ENCODE results near the gene TMEM131L.
"Not testable (repeated sequence)": the region's sequence is repeated elsewhere in the genome, so short reads cannot be mapped to it uniquely, and the experiment has no call there.

TMEM131L gene, protein sequence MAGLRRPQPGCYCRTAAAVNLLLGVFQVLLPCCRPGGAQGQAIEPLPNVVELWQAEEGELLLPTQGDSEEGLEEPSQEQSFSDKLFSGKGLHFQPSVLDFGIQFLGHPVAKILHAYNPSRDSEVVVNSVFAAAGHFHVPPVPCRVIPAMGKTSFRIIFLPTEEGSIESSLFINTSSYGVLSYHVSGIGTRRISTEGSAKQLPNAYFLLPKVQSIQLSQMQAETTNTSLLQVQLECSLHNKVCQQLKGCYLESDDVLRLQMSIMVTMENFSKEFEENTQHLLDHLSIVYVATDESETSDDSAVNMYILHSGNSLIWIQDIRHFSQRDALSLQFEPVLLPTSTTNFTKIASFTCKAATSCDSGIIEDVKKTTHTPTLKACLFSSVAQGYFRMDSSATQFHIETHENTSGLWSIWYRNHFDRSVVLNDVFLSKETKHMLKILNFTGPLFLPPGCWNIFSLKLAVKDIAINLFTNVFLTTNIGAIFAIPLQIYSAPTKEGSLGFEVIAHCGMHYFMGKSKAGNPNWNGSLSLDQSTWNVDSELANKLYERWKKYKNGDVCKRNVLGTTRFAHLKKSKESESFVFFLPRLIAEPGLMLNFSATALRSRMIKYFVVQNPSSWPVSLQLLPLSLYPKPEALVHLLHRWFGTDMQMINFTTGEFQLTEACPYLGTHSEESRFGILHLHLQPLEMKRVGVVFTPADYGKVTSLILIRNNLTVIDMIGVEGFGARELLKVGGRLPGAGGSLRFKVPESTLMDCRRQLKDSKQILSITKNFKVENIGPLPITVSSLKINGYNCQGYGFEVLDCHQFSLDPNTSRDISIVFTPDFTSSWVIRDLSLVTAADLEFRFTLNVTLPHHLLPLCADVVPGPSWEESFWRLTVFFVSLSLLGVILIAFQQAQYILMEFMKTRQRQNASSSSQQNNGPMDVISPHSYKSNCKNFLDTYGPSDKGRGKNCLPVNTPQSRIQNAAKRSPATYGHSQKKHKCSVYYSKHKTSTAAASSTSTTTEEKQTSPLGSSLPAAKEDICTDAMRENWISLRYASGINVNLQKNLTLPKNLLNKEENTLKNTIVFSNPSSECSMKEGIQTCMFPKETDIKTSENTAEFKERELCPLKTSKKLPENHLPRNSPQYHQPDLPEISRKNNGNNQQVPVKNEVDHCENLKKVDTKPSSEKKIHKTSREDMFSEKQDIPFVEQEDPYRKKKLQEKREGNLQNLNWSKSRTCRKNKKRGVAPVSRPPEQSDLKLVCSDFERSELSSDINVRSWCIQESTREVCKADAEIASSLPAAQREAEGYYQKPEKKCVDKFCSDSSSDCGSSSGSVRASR (N-terminal part only)

DNA sequence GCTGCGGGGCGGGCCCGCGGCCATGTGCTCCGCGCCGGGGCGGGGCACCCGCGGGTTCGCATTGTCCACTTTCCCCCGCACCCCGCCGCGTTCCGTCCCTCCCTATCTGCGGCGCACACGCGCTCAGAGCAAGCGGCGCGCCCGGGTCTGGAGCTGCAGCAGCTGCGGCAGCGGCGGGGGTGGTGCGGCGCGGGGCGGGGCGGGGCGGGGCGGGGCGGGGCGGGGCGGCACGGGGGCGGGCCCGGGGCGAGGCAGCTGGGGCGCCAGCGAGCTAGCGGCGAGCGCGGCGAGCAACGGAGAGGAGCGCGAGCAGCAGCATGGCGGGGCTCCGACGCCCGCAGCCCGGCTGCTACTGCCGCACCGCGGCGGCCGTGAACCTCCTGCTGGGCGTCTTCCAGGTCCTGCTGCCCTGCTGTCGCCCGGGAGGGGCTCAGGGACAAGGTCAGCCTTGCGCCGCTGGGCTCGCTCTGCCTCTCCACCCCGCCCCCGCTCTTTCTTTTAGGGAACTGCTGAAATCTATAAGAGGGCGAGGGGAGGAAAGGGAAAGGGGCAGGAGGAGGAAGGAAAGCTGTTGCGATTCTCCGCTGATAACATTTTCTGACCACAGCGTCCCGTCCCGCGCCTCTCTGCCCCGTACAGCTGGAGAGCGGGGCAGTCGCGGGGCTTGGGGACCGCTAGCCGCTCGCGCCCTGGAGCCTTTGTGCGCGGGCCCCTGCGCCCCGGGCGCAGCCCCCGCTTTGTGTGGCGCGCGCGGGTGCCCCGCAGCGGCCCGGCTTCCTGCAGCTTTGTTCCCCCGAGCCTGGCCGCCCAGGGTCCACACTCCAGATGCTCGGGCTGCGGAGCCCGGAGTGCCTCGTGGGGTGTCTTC is at the start of gene TMEM131L:
TMEM131L (plus strand) TSS at position 280 of the 868 bp plus-strand sequence; CDS start at position 318, 38 bp downstream.
- peak; percentile 80 to 81 for DNase-seq

DNA sequence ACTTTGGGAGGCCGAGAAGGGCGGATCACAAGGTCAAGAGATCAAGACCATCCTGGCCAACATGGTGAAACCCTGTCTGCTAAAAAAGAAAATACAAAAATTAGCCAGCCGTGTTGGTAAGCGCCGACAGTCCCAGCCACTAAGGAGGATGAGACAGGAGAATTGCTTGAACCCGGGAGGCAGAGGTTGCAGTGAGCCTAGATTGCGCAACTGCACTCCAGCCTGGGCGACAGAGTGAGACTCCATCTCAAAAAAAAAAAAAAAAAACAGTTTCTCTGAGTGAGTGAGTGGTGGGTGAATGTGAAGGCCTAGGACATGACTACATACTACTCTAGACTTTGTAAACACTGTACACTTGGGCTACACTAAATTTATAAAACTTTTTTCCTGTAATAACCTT is 49.7 kb upstream of the TMEM131L start:
- DNase-seq = not testable (repeated sequence)

DNA sequence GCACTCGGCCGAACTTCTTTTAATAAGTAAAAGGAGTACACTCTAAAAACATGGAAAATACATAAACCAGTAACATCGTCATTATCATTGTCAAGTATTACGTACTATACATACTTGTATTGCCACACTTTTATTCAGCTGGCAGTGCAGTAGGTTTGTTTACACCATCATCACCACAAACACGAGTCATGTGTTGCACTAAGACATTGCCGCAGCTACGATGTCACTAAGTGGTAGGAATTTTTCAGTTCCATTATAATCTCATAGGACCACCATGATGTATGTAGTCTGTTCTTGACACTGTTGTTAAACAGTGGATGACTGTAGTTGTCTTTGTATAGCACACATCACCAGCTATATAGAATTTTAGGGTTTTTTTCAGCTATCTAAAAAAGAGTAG is 48.0 kb upstream of the TMEM131L start:
- no peak for DNase-seq

DNA sequence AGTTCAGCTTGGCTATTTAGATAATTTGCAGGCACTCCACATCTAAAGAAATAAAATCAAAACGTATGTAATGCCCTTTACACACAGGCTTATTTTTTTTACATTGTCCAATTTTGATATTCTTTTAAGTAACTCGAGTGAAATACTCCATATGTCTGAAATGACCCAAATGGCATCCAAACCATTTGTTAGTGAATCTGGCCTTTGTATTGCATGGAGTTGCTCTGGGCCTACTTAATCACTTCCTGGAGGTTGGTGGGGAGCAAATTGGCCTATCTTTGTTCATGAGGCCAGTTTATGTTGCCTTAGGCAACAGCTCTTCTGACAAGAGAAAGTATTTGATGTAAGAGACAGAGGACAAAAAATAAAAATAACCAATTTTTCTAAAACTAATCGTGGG is 47.6 kb upstream of the TMEM131L start:
- no peak for DNase-seq

DNA sequence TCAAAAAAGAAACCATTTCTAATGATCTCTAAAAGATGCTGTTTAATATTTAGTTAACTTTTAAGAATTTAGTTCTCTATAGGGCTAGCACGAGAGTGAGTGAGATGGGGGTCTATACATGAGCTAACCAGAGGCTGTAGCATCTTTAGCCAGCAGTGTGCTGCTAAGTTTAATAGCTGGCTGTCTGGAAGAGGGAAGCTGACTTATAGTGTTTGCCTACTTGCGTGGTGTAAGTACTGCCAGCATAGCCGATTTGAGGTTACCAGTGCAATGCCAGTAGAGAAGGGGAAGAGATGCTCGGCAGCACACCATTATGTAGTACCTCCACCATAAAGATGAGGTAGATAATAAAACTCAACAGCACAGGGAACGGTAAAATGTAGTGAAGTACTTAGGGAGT is 47.1 kb upstream of the TMEM131L start:
- no peak for DNase-seq

DNA sequence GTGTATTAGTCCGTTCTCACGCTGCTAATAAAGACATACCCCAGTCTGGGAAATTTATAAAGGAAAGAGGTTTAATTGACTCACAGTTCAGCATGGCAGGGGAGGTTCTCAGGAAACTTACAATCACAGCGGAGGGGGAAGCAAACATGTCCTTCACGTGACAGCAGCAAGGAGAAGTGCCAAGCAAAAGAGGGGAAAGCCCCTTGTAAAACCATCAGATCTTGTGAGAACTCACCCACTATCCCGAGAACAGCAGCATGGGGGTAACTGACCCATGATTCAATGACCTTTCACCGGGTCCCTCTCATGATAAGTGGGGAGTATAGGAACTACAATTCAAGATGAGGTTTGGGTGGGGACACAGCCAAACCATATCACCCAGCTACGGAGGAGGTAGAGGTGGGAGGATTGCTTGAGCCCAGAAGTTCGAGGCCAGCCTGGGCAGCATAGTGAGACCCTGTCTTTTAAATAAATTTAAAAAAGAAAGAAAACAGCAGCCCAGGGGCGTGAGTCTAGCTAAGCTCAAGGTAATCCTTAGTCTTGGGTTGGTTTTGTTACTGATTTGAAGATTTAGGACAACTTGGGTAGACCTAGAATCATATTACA is 46.4 kb upstream of the TMEM131L start:
- no peak for DNase-seq

DNA sequence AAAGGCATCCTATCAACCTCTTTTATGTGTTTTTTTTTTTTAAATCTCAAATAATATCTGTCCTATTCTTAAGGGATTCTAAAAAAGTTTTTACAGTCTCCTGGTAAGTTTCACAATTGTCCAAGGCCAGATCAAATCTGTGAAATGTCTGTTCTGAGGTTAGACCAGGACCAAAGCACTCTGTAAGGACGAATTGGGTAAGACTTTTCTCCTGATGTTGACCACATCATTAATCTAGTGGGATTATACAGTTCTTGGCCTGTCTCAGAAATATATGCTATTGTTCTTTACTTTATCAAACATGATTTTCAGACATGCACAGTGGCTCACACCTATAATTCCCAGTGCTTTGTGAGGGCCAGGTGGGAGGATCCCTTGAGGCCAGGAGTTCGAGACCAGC is 45.8 kb upstream of the TMEM131L start:
- DNase-seq = no peak

DNA sequence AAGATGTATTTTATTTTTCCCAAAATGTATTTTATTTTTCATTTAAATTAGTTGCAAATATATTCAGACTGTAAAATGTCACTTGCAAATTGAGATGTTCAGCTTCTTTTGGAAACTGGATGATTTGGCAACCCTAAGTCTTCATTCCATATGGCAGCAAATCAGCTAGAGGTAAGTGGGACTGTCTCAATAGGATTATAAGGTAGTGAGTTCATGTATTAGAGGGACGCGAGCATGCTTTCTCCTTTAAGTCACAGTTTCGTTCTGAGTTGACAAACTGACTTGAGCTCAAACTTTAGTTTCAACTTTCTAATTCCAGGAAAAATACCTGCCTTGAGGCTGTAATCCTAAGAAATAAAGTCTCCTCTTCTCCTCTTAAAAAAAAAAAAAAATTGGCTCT is 44.2 kb upstream of the TMEM131L start:
- DNase-seq = no peak

DNA sequence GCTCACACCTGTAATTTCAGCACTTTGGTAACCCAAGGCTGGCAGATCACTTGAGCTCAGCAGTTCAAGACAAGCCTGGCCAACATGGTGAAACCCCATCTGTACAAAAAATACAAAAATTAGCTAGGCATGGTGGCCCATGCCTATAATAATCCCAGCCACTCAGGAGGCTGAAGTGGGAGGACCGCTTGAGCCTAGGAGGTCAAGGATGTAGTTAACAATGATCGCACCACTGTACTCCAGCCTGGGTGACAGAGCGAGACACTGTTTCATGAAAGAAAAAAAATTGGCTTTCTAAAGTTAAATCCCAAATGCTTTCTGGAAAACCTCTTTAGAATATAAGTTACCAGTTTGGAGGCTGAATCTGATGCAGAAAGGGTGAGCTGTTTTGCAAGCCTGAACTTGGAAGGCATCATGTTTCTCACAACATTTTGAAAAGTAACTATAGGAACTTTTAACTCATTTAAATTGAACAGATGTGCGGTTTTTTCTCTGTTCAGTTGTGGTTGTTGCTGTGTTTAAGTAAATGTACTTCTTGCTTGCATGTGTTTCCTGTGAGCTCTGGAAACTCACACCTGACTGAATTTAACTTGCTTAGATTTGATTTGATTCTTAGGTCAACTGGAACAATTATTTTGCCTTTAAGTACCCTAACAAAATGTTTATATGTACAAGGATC is 39.8 kb upstream of the TMEM131L start:
- DNase-seq = no peak

DNA sequence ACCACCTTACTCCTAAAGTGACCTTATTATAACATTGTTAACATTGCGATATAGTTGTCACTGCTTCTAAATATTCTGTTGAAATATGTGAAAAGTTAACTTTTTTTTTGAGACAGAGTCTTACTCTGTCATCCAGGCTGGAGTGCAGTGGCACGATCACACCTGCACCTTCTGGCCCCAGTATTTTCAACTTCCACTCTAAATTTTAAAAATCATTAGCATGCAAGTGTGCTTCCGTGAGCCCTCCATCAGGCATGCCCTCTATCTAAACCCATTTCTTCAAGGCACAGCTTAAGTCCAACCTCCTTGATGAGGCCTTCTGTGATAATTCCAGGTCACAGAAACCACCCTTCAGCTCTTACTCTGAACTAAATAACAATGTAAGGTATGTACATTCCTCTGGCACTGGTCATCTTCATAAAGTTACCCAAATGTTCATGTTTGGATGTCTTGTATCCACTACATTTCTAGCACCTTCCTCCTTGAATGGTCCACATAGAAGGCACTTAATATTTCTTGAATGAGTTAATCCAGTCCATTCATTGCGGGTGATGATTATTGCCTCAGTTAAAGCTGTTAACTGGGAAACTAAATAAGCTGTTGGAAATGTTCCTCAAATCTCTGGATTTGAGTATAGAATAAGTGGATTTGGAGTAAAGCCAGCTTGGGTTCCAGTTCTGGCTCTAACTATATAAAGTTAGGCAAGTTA is 38.6 kb upstream of the TMEM131L start:
- DNase-seq = no peak

DNA sequence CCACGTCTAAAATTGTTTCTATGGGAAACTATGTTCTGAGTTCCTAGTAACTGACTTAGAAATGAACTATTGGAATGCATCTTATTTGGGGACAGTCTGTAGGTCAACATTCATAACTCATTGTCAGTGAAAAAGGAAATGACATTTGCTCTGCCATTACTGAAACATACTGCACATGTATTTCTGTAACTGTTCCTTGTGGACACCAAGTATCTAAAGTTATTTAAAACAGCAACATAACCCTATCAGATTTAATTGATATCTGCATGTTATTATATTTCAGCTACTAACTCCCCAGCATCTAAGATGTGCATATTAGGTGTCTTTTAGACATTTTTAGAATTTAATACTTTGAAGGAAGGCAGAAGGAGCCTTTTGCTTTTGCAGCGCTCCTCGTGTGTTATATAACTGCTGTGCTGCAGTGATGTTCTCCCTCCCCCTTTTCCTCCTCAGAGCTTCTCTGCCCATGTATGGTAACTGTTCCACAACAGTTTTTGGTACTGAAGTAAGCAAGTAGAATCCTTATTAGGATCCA is 37.2 kb upstream of the TMEM131L start:
- no peak for DNase-seq

DNA sequence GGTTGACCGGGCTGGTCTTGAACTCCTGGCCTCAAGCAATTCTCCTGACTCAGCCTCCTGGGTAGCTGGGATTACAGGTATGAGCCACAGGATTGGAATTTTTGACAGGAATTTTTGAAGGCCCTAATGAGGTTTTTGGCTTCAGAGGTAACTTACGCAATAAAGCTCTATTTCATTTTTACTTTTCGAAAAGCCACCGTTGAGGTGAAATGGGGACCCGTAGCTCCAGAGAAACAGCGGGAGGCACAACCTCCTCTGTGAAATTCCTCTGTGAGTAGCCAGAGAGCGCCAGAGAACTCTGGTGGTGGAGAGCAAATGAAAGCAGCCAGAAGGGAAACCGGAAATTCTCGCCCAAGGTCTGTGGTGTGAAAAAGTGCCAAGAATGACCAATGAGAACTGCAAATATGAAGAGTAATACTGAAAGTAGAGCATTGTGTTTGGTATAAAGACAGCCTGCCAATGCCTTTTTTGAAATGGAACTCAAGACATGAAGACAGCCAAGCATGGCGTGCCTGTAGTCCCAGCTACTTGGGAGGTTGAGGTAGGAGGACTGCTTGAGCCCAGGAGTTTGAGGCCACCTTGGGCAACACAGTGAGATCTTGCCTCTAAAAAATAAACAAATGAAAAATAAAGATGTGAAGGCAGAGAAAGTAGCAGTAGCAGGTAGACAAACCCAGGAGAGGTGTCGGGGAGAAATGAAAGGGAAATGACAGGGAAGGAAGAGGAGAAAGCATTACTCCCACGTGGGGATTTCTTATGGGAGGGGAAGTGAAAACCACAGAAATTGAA is 33.0 kb upstream of the TMEM131L start:
- DNase-seq = peak; percentile 86 to 89

DNA sequence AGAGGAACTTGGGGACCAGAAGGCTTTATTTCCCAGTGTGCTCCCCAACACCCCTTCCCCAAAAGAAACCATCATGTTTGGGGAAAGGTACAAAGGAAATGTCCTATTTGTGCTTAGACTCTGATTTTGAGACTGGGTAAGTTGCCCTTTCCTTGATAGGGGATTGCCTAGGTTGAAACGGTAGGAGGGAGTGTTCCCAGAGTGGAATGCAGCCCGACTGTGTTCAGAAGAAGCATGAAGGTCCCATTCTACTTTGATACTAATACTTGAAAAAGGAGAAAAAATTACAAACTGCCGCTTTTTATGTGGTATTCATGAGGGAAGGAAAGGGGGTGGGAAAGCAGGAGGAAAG is 32.4 kb upstream of the TMEM131L start:
- DNase-seq = no peak

DNA sequence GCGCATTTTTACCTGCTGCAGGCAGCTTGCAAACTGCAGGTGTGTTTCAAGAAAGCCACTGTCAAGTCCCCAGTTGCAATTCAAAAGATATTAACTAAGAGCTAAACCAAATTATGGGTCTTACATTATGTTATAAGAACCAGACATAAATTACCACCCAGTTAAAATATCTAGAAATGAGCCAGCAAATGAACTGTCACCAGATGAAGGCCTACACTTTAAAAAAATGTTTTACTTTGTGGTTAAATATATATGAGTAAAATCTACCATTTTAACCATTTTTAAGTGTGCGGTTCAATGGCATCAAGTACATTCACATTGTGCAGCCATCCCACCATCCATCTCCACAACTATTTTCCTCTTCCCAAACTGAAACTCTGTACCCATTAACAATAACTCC is 32.0 kb upstream of the TMEM131L start:
- DNase-seq = no peak

DNA sequence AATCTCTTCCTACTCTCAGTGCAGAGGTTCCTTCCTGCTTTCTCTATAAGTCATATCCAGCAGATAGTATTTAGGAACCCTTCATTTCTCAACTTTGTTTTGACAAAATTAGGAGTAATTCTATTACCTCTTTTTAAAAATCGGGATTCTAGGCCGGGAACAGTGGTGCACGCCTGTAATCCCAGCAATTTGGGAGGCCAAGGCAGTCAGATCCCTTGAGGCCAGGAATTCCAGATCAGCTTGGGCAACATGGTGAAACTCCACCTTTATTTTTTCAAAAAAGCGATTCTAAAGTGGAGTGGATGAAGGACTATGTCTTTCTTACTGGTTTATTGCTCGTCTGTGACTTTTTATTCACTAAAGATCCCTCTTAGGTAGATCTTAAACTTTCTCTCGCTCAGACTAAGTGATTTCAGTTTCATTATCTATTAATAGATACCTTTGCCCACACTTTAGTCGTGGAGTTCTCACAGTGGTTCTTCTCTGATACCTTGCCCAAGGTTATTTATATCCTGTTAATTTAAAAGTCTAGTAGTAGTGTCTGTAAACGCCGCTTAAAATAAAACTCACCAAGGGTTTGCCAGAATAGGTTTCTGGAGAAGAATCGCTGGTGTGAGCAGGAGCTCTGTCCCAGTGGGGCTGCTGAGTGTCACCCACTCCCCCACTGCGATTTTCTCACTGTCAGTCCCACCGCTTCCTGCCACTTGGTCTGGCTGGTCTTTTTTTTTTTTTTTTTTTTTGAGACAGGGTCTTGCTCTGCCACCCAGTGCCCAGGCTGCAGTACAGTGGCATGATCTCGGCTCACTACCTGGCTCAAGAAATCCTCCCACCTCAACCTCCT is 27.0 kb upstream of the TMEM131L start:
- peak in 1 of 2 experiments; percentile 12 for DNase-seq

DNA sequence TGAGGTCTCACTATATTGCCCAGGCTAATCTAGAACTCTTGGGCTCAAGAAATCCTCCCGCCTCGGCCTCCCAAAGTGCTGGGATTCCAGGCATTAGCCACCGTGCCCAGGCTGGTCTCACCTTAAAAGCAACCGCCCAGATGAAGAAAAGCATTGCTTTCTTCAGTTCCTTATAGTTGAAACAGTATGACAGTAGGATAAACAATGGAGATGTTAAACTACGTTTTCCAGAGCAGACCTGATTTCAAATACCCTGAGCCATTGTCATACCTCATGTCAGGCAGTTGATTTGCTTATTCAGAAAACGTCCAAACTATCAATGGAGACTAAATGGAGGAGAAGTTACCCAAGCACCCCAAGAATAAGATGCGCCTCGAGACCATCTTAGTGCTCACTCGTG is 26.3 kb upstream of the TMEM131L start:
- DNase-seq = no peak

DNA sequence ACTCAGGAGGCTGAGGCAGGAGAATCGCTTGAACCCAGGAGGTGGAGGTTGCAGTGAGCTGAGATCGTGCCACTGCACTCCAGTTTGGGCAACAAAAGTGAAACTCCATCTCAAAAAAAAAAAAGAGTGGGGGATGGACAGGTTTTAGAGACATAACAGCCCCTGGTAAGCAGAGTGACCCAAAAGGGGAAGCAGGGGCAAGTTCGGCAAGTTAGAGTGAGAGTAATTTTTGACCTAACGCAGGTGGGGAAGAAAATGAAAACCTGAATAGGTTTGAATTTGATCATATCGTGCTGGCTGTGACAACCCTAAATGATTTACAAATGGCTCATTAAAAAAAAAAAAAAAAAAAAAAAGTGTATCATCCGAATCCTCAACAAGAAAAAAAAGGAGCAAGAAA is 25.7 kb upstream of the TMEM131L start:
- no peak for DNase-seq

DNA sequence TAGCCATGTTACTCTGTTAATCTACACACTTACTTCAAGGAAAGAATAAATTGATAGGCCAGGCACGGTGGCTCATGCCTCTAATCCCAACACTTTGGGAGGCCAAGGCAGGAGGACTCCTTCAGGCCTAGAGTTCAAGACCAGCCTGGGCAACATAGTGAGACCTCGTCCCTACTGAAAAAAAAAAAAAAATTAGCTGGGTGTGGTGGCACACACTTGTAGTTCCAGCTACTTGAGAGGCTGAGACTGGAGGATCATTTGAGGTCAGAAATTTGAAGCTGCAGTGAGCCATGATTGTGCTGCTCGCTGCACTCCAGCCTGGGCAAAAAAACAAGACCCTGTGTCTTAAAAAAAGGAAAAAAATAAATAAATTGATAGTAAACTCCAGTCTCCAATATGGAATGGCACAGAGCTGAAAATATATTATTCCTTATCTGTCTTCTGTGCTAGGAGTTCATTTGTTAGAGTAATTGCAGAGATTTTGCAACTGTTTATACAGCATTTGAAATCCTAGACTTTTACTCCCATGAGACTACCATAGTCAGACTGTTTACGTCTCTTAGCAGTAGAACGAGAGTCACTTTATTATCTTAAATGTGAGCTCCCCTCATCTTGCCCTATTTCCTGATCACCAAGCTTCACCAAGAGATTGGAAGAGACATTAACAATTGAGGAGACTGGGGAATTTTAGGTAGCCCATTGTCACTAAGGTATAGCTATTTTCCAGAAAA is 18.8 kb upstream of the TMEM131L start:
- no peak for DNase-seq
